Muscle of leg (tissue), 11 donors: Measurements from ENCODE around the gene COL23A1. TPM values are rescaled to one million over a fixed set of nuclear protein-coding genes. Genes with fewer than 3 reads are reported as not detected.
A peak's percentile ranks its signal among the peaks of the same experiment; 100 is the strongest.
"Not testable (repeated sequence)": the region's sequence is repeated elsewhere in the genome, so short reads cannot be mapped to it uniquely, and the experiment has no call there.

Experiments
- DNase-seq: peaks from one replicate; pipeline ENCODE4 v3.0.0; 2013
- H3K27ac ChIP-seq: one replicate; pipeline ENCODE4 v1.5.1; 2013; ENCODE audit warnings: mild to moderate bottlenecking, low read length, control low read depth
- H3K27me3 ChIP-seq: one replicate; pipeline ENCODE4 v1.6.1; 2013; ENCODE audit warnings: low read length; ENCODE audit not compliant: control insufficient read depth, insufficient read depth
- H3K36me3 ChIP-seq: one replicate; pipeline ENCODE4 v1.6.1; 2013; ENCODE audit warnings: low read length; ENCODE audit not compliant: control insufficient read depth, insufficient read depth
- H3K4me1 ChIP-seq: one replicate; pipeline ENCODE4 v1.6.1; 2013; ENCODE audit warnings: low read length; ENCODE audit not compliant: control insufficient read depth, insufficient read depth
- H3K4me3 ChIP-seq: one replicate; pipeline ENCODE4 v1.5.1; 2013; ENCODE audit warnings: low read length, control low read depth
- H3K9me3 ChIP-seq: replicated peaks from 2 replicates; pipeline ENCODE4 v1.6.1; 2013; ENCODE audit warnings: low read depth, low read length; ENCODE audit not compliant: control insufficient read depth
- WGBS: methylation state at CpG from one replicate; pipeline ENCODE4 v1.1.5; 2013; ENCODE audit warnings: missing lambda C conversion rate; ENCODE audit not compliant: insufficient coverage; 5-methylcytosine and 5-hydroxymethylcytosine counted together
- polyA plus RNA-seq, 8 donors: library from polyadenylated mRNA; unstranded; fragments of 120-200 nt; gene quantifications; one replicate each; pipeline versions ENCODE4 v1.2.1 to v1.2.3, GENCODE V29; 2013; ENCODE audit warnings: inconsistent platforms in 1 of 8, low replicate concordance in 1 of 8; ENCODE audit not compliant: insufficient read length in 8 of 8, insufficient read depth in 1 of 8
- total RNA-seq: library from RNA; stranded (reverse); fragments of 120-200 nt; gene quantifications from one replicate; pipeline ENCODE4 v1.2.4, GENCODE V29; 2013

The COL23A1 gene
- total and polyA plus RNA-seq, 9 donors: 1.3 to 5.1 (median 3.0) TPM

DNA sequence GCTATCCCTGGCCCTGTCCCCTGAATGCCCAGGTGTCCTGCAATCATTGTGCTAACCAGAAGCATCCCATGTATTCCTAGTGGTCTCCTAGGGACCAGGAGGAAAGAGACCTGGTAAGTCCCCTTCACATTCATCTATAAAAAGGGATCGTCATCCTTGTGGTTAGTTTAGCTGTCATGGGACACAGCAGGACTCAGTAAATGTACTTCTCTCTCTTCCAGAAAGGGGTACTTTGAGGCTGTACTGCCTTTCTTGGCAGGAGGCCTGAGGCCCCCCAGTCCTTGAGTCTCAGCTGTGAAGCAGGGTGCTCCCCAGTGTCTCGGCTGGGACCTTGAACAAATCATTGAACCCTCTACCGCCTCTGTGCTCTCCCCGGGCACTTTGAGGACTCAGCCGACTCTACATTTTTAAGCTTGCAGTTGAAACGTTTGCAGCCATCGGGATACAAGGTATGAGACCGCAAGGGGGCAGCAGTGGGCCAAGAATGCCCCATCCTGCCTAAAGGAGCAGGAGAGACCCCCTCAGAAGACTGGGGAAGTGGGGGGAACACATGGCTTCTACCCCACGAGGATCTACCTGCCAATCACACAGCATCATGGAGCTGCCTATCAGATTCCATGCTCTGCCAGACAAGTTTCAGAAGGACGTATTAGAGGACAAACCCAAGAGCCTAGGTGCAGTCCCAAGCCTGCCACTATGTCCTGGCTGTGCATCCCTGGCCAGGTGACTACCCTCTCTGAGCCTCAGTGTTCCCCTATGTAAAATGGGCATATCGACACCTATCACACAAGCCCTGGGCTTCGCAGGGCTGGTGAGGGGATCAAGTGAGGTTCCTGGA, 355.2 kb downstream of the COL23A1 start:
- Histone ChIP-seq H3K27me3 (no peaks in the 10 kb centered on the region), H3K4me3 (no peak overlapping the region), H3K9me3 (no peaks in the 10 kb centered on the region), H3K4me1 (peaks cover 52% of the 10 kb centered on the region), H3K36me3 (peaks cover 16% of the 10 kb centered on the region), H3K27ac (no peak overlapping the region)
- peak; percentile 69 for DNase-seq
- WGBS: 6% methylated on average over 6 of the region's 12 CpGs

DNA sequence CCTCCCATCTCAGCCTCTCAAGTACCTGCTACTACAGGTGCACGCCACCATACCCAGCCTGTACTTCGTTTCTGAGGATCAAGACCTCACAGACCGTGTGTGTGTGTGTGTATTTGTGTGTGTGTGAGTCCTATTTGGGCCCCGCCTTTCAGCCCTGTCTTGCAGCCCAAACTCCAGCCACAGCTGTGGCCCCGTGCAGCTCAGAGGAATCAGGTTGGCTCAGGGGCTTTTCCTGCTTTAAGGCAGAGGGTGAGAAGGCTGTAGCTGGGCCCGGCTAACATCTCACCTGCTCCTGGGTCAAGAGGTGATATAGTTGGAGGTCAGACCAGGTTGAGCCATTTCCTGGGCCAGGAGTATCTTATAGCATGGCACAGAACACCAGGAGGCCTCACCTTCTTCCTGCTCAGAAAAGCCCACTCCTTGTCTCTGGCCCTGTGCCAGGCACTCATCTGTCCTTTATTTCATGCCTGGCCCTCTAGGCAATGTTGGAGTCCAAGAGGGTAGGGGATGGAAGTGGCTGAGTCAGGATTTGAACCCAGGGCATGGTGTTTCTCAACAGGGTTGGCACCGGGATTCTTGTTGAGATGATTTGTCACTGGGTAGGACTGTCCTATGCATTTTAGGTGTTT, 356.0 kb downstream of the COL23A1 start:
- no peak for DNase-seq
- Histone ChIP-seq H3K36me3 (peaks cover 23% of the 10 kb centered on the region), H3K27ac (no peak overlapping the region), H3K9me3 (no peaks in the 10 kb centered on the region), H3K4me3 (no peak overlapping the region), H3K4me1 (peaks cover 52% of the 10 kb centered on the region), H3K27me3 (no peaks in the 10 kb centered on the region)
- 88% methylated on average over 2 of the region's 7 CpGs for WGBS

GRCh38 chr5:178232920-178233429, 357.2 kb downstream of the COL23A1 start:
- H3K4me1 ChIP-seq: peaks cover 45% of the 10 kb centered on the region
- DNase-seq: no peak
- no peaks in the 10 kb centered on the region for H3K9me3 ChIP-seq
- H3K4me3 ChIP-seq: peak overlapping the region; percentile 87
- no peaks in the 10 kb centered on the region for H3K27me3 ChIP-seq
- WGBS: 56% methylated on average over 11 of the region's 11 CpGs
- H3K27ac ChIP-seq: peak overlapping the region; percentile 92
- peaks cover 34% of the 10 kb centered on the region for H3K36me3 ChIP-seq

- H3K36me3 ChIP-seq: peaks cover 41% of the 10 kb centered on the region
- no peaks in the 10 kb centered on the region for H3K9me3 ChIP-seq
- DNase-seq: peak; percentile 86
- peaks cover 38% of the 10 kb centered on the region for H3K4me1 ChIP-seq
- no peaks in the 10 kb centered on the region for H3K27me3 ChIP-seq
- peak within 1 kb of the TSS; percentile 87 for H3K4me3 ChIP-seq
- WGBS: under 1% methylated on average over 95 of the region's 102 CpGs
- H3K27ac ChIP-seq: peak within 1 kb of the TSS; percentile 92
Observed at GRCh38 chr5:178232124-178232919, 357.9 kb downstream of the COL23A1 start, which contains the start of gene PHYKPL. TSS of gene PHYKPL (minus strand) at chr5:178232802. CDS start at chr5:178232550, 252 bp downstream.

GRCh38 chr5:178231539-178232123, 358.6 kb downstream of the COL23A1 start:
- Histone ChIP-seq H3K27ac (peak overlapping the region; percentile 92), H3K4me1 (peaks cover 31% of the 10 kb centered on the region), H3K9me3 (no peaks in the 10 kb centered on the region), H3K27me3 (no peaks in the 10 kb centered on the region), H3K4me3 (peak overlapping the region; percentile 87), H3K36me3 (peaks cover 48% of the 10 kb centered on the region)
- no peak for DNase-seq
- 17% methylated on average over 19 of the region's 21 CpGs for WGBS

- Histone ChIP-seq H3K4me3 (peak overlapping the region; percentile 87), H3K36me3 (peaks cover 53% of the 10 kb centered on the region), H3K4me1 (peaks cover 27% of the 10 kb centered on the region), H3K27me3 (no peaks in the 10 kb centered on the region), H3K27ac (no peak overlapping the region), H3K9me3 (no peaks in the 10 kb centered on the region)
- WGBS: 77% methylated on average over 8 of the region's 9 CpGs
- peak; percentile 43 for DNase-seq
Observed at GRCh38 chr5:178230879-178231538, 359.2 kb downstream of the COL23A1 start.

GRCh38 chr5:178229861-178230260, 360.3 kb downstream of the COL23A1 start:
- H3K36me3 ChIP-seq: peaks cover 60% of the 10 kb centered on the region
- H3K4me1 ChIP-seq: peaks cover 22% of the 10 kb centered on the region
- no peak for DNase-seq
- WGBS: 94% methylated on average over 7 of the region's 10 CpGs
- H3K4me3 ChIP-seq: no peak overlapping the region
- no peaks in the 10 kb centered on the region for H3K27me3 ChIP-seq
- no peak overlapping the region for H3K27ac ChIP-seq
- no peaks in the 10 kb centered on the region for H3K9me3 ChIP-seq

- WGBS: 97% methylated on average over 13 of the region's 13 CpGs
- not testable (repeated sequence) for H3K4me3 ChIP-seq, DNase-seq, H3K27me3 ChIP-seq, H3K27ac ChIP-seq, H3K9me3 ChIP-seq
- H3K36me3 ChIP-seq: peaks cover 67% of the 10 kb centered on the region
- peaks cover 23% of the 10 kb centered on the region for H3K4me1 ChIP-seq
Observed at GRCh38 chr5:178229111-178229510, 361.1 kb downstream of the COL23A1 start.

- WGBS: 92% methylated on average over 9 of the region's 11 CpGs
- no peaks in the 10 kb centered on the region for H3K9me3 ChIP-seq
- peaks cover 69% of the 10 kb centered on the region for H3K36me3 ChIP-seq
- H3K27me3 ChIP-seq: no peaks in the 10 kb centered on the region
- peaks cover 28% of the 10 kb centered on the region for H3K4me1 ChIP-seq
- no peak overlapping the region for H3K4me3 ChIP-seq
- no peak for DNase-seq
- H3K27ac ChIP-seq: no peak overlapping the region
Observed at GRCh38 chr5:178228609-178229008, 361.6 kb downstream of the COL23A1 start.
